LNCAP (cell line): ENCODE measurements around the gene COL5A1.

Experiments used
- CTCF ChIP-seq: fragments of 450-650 bp; IDR thresholded peaks from 2 replicates; pipeline ENCODE4 v1.5.1; 2017; ENCODE audit warnings: mild to moderate bottlenecking

COL5A1 gene

GRCh38 chr9:134726722-134727034, 85.1 kb downstream of the COL5A1 start:
- no peak for TF ChIP-seq CTCF

- no peak for TF ChIP-seq CTCF
Observed at GRCh38 chr9:134728021-134728795, 86.6 kb downstream of the COL5A1 start.

GRCh38 chr9:134728801-134729495, 87.3 kb downstream of the COL5A1 start:
- TF ChIP-seq CTCF = no peak

- TF ChIP-seq CTCF = no peak
Observed at GRCh38 chr9:134730011-134730760, 88.6 kb downstream of the COL5A1 start.

- no peak for TF ChIP-seq CTCF
Observed at GRCh38 chr9:134730761-134731496, 89.3 kb downstream of the COL5A1 start.

GRCh38 chr9:134731497-134732391, 90.1 kb downstream of the COL5A1 start:
- TF ChIP-seq CTCF = no peak
